NOMO-1 treated with DMSO at 0.1 percent for 48 hours (cell line): ENCODE measurements around the gene PARD3B.

Experiments
- DNase-seq: peaks from one replicate; lab custom pipeline; 2025; ENCODE audit not compliant: unreplicated experiment; lab: John Stamatoyannopoulos, UW

Gene PARD3B

GRCh38 chr2:204750389-204750788 lies 205.1 kb downstream of the PARD3B start:
- no peak for DNase-seq

DNA sequence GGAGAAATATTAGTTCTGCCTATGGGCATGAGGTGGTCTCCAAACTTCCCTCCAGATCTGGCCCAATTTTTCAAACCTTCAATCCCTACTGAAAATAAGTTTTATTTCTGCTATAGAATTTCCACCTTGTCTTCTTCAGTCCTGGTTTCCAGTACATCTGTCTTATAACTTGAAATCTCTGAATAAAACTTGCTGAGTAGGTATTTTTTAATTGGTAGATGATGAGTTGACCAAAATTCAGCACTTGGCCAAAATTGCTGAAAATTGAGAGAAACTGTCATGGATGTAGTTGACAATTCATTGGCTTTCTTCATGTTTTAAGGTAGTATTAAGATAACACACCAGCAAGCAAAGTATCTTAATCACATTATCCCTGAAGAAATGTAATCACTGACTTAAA lies 206.2 kb downstream of the PARD3B start:
- no peak for DNase-seq

GRCh38 chr2:204753841-204754240 lies 208.6 kb downstream of the PARD3B start:
- no peak for DNase-seq

- no peak for DNase-seq
Measured at GRCh38 chr2:204754898-204755297, 209.6 kb downstream of the PARD3B start.

- no peak for DNase-seq
Measured at GRCh38 chr2:204763974-204764703, 218.9 kb downstream of the PARD3B start.

DNA sequence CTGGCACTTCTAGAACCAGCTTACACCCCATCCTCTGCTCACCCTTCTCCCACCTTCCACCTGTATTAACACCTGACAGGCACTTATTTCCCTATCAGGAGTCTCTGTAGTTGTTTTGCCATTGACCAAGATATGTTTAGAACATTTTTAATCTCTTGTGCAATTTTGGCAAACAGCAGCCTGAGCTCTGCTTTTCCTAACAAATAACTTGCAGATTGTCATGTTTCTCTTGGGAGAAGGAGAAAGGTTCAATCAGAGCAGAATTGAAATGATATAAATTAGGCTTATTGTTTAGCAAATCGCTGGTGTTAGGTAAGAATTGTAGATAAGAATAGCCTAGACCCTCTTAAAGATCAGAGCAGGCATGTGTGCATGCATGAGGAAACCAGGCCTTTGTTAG lies 225.5 kb downstream of the PARD3B start:
- no peak for DNase-seq

DNA sequence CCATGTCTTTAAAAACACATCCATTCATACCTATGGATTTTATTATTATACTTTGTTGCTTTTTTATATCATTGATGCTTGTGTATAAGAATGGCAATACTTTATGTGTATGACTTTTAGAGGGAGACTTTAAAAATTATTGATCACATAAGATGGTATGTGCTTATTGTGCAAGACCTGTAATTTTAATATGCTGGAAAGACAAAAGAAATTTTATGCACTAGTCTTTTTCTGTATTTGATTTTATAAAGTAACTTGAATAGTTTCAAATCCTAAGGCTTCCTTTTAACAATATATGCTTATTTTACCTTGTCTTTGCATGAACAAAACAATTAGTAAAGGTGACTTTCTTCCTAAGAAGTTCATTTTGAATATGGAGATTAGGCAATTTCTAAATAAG lies 226.4 kb downstream of the PARD3B start:
- no peak for DNase-seq

DNA sequence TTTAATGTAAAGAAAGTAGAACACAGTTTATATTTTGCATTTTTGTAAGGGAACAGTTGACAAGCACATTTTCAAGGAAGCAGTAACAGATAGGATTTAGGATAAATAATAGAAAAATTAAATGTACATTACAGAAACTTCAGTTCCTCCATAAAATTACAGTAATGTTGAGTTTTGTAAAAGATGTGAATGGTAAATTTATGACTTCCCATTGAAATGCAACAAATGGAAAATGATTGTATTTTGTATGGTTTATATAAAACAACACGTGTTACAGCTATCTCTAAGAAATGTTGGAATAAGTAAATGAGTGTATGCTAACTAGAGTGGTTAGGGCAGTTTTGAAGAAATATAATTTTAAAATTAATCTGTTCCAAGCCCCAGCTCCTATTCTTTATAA lies 227.3 kb downstream of the PARD3B start:
- DNase-seq = no peak

DNA sequence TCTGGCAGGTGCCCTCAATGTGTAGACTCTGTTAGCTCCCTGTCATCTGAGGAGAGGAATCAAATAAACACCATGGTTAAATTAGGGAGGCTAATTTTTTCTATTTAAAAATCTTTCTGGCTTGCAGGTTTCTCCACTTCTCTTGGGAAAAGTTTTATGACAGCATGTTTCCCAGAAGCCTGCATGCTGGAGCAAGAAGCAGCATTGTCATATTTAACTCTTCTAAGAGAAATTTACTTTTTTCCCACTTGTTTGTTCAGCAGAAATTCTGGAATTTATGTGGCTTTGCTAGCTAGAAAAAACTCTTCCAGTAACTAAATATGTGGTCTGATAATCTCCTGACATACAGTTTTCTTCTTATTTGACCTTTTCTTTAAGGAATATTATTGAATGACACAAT lies 230.5 kb downstream of the PARD3B start:
- DNase-seq = no peak

GRCh38 chr2:204776781-204777559 lies 231.7 kb downstream of the PARD3B start:
- no peak for DNase-seq

DNA sequence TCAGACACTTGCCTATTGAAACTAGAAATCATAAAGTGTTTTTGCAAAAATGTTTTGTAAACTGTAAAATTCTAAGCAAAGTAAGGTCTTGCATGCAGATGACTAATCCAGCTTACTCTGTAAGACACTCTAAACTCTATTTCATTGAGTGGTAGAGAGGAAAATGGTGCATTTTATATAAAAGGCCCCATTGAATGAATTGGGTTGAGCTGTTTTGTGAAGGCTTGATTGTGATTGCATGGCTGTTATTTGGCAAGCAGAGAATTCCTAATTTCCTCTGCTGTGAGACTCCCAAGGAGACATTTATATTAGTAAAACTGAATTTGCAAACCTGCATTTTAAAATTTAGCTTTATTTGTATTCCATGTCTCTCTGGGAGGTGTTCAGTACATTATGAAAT lies 234.5 kb downstream of the PARD3B start:
- no peak for DNase-seq

- DNase-seq = no peak
Measured at GRCh38 chr2:204781941-204782340, 236.7 kb downstream of the PARD3B start.

DNA sequence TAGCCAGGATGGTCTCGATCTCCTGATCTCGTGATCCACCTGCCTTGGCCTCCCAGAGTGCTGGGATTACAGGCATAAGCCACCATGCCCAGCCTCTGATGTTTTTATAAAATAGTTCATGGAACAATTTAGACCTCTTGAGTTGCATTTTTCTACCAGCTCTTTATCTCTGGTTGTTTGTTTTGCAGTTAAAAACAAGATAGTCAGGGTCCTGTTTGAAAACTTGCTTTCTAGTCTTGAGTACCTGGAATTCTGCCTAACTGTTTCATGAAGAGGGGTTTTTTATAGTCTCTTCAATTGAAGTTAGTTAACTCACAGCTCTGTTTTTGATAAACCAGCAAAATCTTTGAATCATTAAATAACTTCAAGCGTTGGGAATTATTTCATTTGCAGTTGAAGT lies 244.8 kb downstream of the PARD3B start:
- DNase-seq = no peak

DNA sequence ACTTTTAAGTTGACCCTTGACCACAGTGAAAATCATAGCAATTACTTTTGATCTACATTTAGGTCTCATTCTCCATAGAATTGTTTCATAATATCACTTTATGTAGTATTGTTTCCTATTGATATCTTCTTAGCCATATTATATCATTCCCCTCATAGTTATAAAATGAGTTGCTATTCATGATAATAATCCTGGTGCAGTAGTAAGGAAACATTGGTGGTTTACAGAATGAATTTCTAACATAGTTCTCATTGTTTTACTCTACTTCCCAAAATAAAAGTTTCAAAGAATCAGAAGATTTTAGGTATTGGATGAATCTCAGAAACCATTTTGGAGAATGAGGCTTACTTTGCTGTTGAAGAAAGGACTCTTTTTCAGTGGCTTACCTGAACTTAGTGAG lies 246.0 kb downstream of the PARD3B start:
- no peak for DNase-seq

GRCh38 chr2:204794624-204795023 lies 249.3 kb downstream of the PARD3B start:
- no peak for DNase-seq

GRCh38 chr2:204795156-204795555 lies 249.9 kb downstream of the PARD3B start:
- DNase-seq = no peak

DNA sequence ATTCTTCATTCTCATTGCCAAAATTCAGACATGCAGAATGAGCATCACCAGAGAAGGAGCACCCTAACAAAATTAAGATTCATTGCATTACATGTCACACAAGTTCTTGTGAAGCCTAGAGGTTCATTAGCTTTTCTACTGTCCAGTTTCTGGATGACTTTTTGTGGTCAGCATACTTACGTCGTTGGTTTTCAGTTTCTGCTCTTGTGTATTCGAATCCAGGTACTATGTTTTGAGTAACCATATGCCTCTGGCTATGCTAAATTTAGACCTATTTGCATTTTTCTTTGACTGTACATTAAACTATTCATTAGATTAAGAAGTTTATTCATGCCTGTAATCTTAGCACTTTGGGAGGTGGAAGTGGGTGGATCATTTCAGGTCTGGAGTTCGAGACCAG lies 251.3 kb downstream of the PARD3B start:
- no peak for DNase-seq

GRCh38 chr2:204799791-204800190 lies 254.5 kb downstream of the PARD3B start:
- DNase-seq = no peak

DNA sequence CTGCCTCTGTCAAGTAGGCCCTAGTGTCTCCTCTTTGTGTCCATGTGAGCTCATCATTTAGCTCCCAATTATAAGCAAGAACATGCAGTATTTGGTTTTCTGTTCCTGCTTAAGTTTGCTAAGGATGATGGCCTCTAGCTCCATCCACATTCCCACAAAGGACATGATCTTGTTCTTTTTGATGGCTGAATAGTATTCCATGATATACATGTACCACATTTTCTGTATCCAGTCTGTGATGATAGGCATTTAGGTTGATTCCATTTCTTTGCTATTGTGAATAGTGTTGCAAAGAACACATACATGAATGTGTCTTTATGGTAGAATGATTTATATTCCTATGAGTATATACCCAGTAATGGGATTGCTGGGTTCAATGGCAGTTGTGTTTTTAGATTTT lies 263.2 kb downstream of the PARD3B start:
- no peak for DNase-seq

GRCh38 chr2:204824751-204825453 lies 279.6 kb downstream of the PARD3B start:
- no peak for DNase-seq

DNA sequence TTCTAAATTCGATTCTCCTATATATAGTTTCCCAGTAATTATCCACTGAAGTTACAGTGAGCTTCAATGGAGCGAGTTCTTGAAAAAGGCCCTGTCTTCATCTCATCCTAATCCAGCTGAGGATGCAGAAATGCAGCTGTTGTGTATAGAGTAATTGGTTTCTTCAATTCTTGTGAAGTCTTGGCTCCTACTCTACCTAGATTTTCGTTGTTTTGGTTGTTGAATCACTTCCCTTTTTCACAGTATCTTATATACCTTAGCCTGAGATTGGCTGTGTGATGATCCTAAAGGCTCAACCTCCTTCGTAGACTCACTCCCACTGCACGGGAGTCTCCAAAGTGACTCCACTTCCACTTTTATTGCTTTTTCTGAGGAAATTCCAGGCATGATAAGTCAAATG lies 280.4 kb downstream of the PARD3B start:
- no peak for DNase-seq
